HG03571 (cell line): ENCODE data around the gene STAB2.

Experiments used
- ATAC-seq: cut with Tn5 transposase; IDR thresholded peaks from one replicate; pipeline ENCODE4 v1.9.1; 2021; ENCODE audit not compliant: unreplicated experiment

The STAB2 gene

DNA sequence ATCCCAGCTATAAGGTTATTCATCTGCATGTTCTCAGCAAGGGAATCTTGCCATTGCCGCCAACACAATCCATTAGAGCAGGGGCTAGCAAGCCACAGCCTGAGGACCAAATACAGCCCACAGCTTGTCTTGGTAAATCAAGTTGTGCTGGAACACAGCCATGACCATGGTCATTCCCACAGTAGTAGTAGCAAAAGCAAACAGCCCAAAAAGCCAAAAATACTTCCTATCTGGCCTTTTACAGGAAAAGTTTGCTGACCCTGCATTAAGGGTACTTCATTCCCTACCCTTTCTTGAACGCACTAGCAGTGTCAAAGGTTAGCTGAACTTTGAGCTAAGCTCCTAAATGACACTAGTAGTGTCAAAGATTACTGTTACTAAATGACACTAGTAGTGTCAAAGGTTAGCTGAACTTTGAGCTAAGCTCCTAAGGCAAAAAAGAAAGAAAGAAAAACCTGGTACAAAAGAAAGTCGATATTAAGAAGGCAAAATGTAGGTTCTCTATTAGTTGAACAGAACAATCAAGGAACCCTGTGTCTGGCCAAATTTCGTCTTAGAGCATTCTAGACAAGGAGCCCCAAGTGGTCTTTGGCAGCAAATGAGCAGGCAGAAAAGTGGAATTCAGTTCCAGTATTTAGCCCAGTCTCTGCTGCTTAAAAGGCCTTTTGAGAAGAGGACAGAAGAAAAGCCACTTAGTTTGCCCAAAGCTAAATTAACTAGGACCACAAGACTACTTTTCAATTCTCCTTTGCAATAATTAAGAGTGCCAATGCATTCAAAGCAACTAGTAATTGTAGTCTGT, 186.2 kb downstream of the STAB2 start:
- ATAC-seq, result no peak

DNA sequence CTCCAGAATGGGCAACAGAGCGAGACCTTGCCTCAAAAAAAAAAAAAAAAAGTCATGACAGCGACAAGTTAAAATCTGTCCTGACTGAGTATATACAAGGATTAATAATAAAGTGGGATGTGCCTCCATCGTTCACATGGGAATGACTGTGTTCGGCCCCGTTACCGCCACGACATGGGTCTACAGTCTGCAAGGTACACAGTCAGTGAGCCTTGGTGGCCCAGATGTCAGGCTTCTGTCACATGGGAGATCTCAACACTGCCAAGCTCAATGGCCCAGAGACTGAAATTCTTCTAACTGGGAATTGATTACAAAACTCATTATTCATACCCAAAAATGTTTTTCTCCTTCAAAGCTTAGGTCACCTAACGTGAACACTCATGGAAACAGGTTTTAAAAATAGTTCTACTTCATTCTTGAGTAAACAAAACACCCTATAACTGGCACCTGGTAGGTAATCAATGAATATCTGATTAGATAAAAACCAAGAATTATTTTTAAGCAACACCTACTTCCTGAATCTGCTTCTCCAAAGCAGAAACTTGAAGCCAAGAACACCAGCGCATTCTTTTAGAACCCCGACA, 188.0 kb downstream of the STAB2 start:
- ATAC-seq, result no peak

DNA sequence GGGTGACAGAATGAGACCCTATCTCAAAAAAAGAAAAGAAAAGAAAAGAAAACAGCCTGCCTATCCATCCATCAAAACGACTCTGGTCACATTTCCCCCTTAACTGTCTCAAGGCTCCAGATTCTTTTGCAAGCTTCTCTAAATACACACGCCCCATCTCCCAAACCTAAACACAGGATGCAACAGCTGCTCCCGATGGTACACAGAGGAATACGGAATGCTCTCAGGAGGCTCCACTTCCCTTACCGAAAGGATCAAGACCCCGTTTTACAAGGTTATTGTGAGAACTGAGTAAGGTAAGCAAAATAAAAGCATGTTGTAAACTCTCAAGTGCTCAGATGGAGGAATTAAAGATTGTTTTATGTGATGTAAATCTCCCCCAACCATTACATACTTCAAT, 191.7 kb downstream of the STAB2 start:
- no peak for ATAC-seq

DNA sequence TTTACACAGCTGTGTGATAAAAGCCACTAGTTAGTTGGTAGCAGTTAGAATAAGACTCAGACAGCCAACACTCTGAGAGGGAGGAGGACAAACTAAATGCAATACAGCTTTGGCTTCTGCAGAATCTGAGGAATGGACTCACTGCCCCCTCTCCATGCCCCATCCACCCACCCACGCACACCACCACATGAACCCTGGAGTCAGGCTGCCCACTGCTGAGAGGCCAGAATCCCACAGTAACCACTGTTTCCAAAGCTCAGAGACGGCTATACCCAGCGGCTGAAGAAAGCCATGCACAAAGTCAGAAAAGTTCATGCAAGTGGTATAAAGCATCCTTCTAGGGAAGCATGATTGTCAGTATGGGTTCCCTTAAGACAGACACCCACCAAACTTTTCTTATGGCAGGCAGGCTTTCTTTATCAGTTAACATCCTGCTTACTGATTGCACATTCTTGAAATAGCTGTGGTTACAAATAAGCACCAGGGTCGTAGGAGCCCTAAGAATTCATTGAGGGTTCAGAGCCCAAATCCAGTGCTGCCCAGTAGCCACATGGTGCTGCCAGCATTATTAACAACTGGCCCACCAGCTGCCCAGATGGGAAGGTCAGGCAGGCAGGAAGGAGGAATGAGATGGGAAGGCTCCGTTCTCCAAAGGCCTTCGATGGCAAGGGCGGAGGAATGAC, 192.5 kb downstream of the STAB2 start:
- no peak for ATAC-seq

DNA sequence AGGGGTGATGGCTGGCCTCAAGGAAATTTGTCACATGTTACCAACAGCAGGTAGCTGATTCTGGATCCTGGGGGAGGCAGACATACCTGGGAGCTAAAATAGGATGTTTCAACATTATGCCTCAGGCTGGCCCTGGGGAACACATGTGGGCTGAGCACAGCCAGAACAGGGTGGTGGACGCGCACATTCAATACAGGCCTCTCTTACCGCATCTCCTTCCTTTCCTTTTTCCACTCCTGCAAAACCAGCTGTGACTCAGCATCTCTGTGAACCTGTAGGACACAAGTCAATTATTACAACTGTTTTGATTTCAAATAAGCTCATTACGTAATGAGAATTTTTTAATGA, 193.0 kb downstream of the STAB2 start:
- ATAC-seq, result no peak

DNA sequence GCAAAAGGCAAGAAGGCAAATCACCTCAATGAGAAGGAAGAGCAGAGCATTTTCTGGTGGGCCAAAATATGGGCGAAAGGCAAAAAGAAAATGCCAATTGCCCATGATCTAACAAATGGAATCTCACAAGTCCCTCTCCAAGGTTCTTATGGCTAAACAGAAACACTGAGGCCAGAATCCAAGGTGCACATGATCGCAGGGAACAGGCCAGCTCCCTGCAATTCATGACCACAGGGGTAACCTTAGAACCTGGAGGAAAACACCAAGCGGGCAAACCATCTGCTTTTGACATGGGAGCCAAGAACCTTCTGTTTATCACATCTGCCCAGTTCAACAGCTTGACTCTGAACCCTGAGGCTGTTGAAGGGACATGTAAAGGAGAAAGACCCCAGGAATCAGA, 193.9 kb downstream of the STAB2 start:
- no peak for ATAC-seq

DNA sequence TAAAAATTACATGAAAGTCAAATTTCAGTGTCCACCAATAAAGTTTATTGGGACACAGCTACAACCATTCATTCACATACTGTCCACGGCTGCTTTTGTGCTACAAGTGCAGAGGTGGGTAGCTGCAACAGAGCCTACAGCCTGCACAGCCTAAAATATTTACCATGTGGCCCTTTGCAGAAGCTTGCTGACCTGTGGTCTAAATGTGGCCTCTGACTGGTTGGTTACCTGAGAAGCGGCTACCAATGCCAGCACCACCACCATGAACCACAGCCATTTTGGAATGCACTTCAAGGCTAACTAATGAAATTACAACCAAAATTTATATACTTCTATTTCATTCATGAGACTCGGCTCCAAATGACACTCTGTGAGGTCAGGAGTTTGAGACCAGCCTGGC, 195.3 kb downstream of the STAB2 start:
- ATAC-seq, result no peak

DNA sequence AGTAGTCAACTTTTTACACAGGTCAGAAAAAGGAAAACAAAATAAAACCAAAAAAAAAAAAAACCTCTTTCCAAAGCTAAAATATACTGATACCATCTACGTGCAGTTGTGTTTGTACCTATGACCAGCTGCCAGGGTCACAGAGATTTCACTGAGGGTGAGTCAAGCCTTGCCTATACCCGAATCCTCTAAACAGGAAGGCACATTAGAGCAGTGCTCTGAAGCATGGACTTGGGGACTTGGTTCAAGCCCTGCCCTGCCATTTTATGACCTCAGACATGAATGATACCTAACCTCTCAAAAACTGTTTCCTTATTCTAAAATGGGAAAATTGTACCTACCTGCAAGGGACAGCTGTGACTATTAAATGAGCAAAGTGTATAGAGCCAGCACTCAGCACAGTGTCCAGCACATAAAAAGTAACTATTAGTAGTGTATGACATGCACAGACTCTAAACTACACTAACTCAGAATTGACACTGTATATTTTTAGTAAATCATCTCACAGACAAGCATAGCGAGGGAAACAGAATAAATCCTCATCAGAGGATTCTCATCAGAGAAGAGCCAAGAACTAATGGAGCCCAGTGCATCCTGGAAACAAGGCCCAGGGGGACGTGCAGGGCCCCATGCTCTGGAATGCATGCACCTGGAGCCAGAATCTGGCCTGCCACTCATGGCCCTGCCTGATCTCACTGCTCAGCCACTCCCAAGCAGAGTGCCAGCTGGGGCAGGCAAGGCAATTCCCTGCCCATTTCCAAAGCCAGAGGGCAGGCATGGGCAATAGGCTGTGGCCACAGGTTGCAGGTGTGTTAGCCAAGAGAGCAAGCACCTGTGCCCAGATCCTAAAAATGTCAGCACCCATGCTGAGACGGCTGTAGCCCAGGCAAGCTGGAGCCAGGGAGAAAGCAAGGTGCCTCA, 196.9 kb downstream of the STAB2 start:
- ATAC-seq, result no peak

DNA sequence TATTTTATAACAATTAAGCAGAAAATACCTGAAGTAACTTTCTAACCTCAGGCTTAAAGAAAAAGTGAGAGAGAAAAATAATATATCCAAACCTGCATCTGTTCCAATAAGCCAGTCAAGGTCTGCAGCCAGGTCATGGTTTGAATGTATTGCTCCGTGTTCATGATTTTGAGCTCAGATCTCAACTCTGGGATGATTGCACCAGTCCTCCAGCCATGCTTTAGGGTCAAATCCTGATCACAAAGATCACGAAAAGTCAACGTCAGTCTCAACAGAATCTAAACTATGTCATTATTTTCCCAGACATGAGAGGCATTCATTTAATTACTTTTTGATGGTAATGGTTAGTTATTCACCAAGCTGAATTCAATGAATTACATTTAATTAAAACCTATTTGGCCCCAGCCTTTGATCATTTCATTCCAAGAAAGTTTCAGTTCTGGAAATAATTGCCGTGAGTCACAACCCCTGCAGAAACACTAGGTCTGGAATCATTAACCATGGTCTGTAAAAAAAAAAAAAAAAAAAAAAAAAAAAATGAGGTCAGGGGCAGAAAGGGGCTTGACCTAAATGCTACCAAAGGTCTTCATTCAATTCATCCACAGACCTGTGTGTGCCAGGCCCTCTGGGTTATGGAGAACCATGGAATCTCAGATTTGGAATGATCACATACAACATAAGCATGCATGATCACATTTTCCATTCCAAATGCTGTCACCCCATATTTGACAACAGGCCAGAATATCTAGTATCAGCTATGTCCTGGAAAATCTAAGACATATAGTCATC, 198.4 kb downstream of the STAB2 start:
- no peak for ATAC-seq

DNA sequence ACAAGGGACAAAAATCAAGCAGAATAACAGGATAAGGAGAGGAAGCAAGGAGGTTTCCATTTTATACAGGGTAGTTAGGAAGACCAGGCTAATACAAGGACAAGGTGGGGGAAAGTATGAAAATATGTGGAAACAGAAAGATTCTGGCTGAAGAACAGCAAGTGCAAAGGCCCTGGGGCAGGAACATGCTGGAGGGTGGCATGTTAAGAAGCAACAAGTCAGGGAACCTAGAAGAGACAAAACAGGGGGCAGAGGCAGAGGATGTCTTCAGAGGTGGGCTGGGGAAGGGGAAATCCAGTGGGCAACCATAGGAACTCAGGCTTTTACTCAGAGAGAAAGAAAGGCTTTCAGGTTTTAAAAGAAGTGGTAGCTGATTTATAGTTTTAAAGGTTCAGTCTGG, 199.1 kb downstream of the STAB2 start:
- no peak for ATAC-seq

DNA sequence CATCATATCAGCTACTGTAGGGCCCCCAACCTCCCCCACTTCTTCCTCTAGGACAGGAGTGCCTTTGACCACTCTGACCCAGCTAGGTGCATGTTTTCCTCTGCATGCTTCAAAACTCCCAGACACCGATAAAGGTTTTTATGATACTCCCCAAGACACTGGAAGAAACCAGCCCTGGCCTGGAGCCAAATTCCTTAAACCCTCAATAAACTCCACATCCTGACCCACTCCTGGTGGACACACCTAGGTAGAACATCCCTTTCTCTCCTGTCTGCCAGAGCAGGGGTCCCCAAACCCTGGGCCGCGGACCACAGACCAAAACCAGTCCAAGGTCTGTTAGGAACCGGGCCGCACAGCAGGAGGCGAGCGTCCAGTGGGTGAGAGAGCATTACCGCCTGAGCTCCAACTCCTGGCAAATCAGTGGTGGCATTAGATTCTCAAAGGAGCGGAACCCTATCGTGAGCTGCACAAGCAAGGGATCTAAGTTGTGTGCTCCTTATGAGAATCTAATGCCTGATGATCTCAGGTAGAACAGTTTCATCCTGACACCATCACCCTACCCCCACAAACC, 204.4 kb downstream of the STAB2 start:
- no peak for ATAC-seq

DNA sequence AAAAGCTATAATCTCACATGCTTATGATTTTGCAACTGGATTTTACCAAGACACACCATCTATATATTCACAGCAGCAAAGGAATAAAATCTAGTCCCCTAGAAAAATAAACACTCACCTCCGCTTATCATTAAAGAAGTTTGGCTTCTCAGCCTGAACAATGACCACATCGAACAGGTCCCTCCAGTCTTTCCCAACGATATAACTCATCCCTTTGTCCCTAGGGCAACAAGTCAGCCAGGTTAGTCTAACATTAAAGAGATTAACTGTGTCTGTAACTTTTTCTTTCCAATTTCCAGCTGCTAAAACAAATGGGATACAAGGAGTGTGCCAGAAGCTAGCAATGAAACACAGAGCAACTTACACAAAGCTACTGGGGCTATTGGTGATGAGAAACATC, 206.0 kb downstream of the STAB2 start:
- no peak for ATAC-seq

DNA sequence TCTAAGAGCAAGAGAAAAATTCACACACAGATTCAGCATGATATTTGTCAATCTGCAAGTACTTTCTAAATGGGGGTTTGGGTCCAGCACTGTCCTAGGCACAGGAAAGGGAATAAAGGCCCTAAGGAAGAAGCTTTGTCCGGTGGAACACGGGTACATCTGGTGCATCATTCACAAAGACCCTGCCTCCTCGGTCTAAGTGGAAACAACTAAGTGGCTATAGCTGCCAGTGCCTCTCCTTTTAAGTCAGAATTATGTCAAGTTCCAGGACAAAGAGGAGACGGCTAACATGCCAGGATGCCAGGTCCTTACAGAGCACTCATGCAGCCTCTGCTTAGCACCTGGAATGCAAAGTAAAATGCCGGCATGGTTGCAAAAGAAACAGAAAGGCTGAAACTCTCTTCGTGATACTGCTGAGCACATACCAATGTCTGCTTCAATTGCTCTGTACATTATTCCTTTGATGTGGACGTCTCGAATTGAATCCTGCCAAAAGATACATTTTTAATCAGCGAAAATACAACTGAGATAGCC, 206.5 kb downstream of the STAB2 start:
- ATAC-seq, result no peak

DNA sequence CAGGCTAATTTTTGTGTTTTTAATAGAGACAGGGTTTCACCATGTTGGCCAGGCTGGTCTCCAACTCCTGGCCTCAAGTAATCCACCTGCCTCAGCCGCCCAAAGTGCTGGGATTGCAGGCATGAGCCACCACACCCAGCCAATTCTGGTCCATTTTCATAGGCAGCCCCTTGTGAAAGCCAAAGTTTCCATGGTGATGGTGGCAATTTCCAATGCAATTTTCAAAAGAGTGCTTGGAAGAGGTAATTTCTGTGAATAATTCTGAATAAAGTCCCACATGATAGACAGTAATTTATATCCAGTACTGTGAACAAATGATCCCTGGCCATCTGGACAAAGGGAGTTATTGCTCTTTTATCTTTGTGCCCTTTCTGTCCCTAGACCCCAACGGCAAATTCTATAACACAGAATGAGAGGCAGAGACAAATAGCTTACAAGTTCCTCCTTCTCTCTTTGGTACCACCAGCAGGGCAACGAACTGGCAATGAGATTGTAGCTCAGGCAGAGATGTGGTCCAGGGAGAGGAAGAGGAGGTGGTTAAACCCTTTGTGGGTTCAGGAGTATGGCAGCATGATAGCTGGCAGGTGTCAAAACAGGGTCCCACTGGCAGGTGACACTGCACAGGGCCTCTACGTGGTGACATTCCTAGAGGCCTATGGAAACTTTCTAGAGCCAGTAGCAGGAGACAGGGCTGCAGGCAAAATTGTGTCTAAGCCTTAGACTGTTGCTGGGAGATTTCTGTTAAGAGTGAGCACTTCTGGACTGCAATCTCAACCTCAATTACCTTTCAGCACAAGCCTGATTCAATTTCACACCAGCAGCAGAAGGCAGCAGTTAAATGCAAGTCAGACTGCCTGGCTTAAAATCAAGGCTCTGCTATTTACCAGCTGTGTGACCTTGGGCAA, 207.5 kb downstream of the STAB2 start:
- no peak for ATAC-seq

DNA sequence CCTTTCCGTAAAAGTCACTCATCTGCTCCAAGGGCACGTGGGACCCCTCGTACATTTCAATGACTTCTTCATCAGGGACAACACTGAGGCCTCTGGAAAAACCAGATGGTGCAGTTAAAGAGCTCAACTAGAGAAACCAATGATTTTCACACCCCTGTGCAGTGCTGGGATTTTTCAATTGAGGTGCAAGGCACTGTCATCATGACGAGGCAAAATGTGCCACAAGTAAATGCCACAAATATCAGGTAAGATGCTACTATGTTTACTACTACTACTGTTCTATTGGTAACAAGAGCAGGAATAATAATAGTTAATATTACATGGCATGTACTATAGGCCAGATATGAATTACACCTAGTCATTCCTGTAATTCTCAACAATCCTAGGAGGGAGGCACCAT, 211.5 kb downstream of the STAB2 start:
- ATAC-seq, result no peak

DNA sequence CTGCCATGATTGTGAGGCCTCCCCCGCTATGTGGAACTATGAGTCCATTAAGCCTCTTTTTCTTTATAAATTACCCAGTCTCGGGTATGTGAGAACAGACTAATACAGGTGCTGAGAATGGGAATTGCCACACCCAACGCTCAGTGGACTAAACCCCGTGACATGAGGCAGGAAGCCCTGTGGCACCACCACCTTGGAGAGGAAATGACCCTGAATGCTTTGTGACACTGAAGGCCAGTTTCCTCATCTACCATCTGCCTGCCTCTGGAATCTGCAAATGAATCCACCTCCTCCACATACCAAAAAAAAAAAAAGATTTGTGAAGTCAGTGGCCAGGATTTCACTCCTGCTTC, 212.4 kb downstream of the STAB2 start:
- ATAC-seq, result no peak

DNA sequence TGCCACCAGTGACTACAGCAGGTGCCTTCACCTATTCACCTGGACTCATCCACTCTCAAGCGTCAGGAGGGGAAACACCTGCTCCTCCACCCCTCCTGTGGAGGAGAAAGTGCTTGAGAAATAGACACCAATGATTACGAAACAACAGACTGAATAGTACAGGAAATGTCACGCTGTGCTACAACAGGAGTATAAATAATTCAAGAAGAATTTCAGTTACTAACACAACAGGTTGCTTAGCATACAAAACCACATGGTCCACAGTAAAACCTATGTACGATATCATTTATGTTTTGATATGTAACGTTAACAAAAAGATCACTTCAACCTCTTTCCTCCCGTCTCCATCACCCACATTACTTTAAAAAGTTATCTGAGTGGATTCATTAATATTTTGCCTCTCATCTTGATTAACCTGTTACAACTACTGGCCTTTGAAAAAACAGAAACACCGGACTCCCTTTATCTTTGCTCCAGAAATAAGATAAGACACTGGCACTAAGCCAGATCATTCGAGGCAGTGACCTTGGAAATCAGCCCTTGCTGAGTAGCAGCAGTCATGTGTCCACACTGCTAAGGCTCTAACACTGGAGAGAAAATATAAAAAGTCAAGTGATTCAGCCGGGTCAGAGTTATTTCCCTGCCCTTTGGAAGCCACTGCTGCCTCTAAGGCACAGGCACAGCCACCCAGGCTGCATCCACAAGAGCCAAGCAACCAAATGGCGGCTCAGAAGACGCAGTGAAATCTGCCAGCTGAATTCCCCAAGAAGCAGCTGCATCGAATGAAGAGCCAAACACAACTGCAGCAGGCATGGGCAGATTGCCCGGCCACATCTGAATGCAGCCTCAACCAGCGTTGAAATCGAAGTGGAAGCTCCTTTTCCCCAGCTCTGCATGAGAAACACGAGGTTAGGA, 213.0 kb downstream of the STAB2 start:
- ATAC-seq, result no peak
